Skeletal muscle cell (primary cell): ENCODE results near the gene CFAP57.

Source experiments
- DNase-seq: peaks from one replicate; pipeline ENCODE4 v3.0.0-alpha.2; 2010; ENCODE audit warnings: low read depth
- H3K4me3 ChIP-seq: 2 replicates; pipeline ENCODE4 v1.5.1; 2011; ENCODE audit warnings: low read depth, mild to moderate bottlenecking, control low read depth, low read length, moderate library complexity

The CFAP57 gene

DNA sequence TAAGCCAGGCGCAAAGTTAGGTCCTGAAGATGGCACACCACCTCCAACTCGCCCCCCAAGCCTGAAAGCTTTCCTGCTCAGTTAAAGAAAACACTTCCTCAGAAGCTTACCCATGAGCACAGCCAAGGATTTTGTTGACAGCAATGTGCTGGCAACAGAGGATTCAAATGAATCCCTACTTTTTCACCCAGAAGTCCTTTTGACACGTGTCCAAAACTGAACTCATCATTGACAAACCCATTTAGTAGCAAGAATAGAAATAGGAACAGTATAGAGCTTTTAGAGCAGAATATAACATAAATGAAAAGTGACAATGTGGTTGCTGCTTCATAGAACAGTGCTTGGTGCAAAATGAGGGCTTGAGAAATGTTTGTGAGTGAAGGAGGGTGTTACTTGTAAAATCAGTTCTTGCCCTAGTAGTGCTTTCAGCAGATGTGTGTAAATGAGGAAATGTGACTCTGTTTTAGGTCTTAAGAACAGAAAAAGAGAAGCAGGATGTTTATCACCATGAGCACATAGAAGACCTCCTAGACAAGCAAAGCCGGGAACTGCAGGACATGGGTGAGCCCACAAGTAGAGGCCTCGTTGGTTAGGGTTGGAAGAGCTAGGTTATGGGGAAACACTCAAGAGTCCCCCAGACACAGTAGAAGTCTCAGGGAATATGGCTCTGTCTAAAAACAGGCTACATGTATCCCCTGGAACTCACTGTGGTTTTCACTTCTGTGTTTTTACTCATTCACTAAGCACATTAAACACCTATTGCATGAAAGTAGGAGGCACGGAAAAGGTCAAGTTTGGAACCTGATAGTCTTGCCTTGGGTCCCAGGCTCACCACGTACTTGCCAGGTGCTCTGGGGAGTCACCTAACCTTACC, 49.0 kb downstream of the CFAP57 start:
- no peak for DNase-seq
- H3K4me3 ChIP-seq, result no peak overlapping the region

DNA sequence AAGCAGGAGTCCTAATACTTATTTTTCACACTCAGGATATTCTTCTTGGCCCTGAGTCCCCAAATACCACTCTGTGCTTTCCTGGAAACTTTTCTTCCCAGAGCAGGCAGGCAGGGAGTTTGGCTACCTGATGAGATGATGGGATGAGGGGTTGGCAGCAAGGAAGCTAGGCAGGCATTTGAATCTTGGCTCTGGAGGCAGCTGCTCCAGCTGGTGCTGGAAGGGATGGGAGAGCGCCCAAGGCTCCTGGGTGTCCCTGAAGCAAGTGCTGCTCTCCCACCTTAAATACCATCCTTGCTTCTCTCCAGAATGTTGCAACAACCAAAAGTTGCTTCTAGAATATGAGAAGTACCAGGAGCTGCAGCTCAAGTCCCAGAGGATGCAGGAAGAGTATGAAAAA, 49.7 kb downstream of the CFAP57 start:
- no peak overlapping the region for H3K4me3 ChIP-seq
- no peak for DNase-seq

DNA sequence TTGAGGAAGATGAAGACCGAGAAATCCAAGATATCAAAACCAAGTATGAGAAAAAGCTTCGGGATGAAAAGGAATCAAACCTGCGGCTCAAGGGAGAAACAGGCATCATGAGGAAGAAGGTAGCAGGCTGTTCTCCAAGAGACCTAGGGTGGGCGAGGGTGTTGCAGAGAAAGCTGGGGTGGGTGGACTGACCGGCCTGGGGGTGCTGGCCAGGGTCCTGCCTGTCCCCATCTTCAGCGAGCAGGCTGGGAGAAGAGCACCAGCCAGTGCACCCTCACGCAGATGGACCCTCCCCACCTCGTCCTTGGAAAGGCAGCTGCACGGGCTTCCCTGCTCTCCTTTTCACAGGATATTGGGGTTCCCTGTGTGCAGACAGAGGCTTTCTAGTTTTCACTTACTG, 50.7 kb downstream of the CFAP57 start:
- no peak for DNase-seq
- no peak overlapping the region for H3K4me3 ChIP-seq

DNA sequence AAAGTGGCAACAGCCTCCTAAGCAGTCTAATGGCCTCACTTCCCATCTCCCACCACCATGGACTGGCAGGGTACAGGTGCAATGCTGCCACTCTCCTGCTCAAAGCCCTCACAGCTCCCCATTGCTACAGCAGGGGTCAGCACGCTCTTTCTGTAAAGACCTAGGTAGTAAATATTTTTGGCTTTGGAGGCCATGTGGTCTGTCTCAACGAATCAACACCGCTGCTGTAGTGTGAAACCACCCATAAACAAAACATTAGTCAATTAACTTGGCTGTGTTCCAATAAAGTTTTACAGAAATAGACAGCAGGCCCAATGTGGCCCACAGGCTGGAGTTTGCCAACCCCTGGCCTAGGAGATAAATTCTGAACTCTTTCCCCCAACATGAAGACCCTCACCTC, 53.0 kb downstream of the CFAP57 start:
- no peak for DNase-seq

DNA sequence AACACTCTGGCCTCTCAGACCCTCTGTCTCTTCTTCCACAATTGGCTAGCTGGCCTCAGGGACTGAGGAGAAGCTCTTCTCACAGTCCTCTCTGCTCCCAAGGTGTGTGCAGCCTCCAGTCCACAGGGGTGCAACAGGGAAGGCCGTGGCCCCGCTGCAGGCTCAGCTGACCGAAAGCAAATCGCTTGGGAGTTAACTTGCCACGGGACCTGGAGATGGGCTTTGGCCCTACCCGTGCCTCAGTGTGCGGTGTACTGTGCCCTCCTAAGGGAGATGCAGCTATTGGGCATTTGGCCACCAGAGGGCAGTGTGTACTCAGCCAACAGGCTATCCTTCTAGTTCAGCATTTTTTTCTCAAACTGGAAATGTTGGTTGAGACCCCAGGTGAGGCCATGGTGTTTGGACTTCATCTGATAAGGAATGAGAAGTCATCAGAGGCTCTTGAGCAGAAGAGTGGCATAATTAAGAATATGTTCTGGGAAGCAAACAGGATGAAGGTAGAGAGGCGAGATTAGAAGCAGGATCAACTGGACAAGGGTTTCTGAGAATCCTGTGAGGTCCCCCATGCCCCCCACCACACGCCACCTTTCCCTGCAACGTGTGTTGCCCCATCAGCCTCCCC, 55.1 kb downstream of the CFAP57 start:
- no peak for DNase-seq
- H3K4me3 ChIP-seq, result no peak overlapping the region

More for the DNA sequence above, 53.0 kb downstream of the CFAP57 start:
- H3K4me3 ChIP-seq, result no peak overlapping the region

DNA sequence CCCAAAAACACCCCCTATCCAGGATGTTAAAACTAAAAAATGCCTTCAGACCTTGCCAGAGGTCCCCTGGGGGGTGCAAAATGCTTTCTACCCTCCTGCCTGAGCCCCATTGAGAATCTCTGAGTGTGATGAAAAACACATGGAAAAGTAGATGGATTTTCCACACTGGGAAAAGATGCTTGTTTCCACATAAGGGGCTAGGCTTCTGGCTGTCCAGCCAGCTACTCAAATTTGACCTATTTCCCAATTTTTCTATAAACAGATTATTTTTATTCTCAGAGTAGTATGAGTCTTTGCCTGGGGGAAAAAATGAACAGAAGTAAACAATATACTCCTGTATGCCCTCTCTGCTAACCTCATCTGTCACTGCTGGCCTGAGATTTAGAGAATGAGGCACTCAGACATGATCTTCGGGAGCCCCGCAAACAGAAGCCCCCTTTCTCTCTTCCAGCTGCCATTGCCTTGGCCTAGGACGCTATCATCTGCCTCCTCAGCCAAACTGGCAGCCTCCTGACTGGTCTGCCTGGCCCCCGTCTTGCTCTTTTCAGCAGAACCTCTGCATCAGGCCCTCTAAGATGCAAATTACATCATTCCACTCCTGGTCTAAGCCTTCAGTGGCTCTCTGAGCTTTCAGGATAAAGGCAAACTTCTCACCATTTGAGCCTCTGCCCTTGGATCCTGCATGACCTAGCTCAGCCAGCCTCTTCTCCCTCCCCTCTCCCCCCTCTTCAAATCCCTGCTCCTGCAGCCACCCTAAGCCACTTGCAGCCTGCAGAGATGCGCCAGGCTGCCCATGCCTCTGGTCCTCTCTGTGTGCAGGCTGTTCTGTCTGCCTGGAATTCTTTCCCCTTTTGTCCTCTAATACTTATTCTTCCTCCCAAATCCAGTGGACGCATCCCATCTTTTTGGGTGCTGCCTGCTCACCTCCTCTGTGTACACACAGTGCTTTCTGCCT, 58.0 kb downstream of the CFAP57 start:
- no peak overlapping the region for H3K4me3 ChIP-seq
- no peak for DNase-seq

DNA sequence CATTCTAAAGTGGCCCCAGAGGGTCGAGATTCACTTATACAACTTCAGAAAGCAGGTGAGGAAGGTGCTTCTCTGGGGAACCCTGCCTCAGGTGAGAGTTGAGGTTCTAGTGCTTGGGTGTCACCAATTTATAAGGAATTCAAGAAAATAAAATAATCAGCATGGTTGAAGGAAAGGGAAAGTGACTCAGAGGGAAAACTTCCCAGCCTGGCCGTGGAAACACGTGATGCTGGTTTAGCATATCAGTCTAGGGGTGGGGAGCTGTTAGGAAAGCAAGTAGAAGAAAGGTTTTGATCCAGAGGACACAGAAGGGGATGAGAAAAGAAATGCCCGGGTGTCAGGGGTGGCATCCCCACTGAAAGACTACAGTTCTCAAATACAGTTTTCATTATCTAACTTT, 59.9 kb downstream of the CFAP57 start:
- H3K4me3 ChIP-seq, result no peak overlapping the region
- DNase-seq, result peak; percentile 22

DNA sequence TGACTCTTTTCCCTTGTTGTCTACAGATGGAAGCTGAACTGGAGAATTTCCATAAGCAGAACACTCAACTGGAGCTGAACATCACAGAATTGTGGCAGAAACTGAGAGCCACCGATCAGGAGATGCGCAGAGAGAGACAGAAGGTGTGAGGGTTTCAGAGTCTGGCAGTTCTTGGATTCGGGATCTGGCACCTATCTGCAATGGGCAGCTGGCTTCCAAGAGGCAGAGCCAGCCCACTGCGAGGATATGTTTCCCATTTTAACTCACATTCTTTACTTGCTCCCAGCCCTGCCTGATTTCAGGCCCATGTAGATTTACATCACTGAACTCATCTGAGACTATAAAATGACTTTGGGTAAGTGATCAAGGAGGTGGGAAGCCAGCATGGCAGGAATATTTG, 60.4 kb downstream of the CFAP57 start:
- no peak for DNase-seq
- no peak overlapping the region for H3K4me3 ChIP-seq

DNA sequence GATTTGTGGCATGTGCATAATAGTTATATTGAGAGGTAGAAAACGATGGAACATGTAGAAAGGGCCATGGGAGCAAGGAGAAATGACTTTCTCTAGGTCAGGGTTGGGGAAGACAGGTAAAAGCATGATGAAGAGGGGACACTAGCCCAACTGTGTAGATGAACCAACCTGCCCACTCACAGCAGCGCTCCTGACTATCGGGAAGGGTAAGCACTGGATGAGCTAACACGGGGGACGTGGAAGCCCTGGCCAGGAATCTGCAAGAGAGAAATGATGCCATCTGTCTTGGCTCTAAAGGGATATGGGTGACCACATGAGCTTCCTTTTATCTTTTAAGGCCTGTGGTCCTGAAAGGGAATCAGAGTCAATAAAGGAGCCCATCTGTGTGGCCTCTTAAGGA, 61.5 kb downstream of the CFAP57 start:
- no peak overlapping the region for H3K4me3 ChIP-seq
- DNase-seq, result no peak

DNA sequence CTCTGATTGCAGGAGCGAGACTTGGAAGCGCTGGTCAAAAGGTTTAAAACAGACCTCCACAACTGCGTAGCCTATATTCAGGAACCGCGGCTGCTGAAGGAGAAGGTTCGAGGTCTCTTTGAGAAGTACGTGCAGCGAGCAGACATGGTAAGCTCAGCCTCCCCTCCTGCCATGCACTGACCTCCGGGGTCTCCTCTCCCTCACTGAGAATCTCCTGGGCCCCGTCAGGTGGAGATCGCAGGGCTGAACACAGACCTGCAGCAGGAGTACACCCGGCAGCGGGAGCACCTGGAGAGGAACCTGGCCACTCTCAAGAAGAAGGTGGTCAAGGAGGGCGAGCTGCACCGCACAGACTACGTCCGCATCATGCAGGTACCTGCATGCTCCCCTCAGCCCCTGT, 62.1 kb downstream of the CFAP57 start:
- no peak for DNase-seq

DNA sequence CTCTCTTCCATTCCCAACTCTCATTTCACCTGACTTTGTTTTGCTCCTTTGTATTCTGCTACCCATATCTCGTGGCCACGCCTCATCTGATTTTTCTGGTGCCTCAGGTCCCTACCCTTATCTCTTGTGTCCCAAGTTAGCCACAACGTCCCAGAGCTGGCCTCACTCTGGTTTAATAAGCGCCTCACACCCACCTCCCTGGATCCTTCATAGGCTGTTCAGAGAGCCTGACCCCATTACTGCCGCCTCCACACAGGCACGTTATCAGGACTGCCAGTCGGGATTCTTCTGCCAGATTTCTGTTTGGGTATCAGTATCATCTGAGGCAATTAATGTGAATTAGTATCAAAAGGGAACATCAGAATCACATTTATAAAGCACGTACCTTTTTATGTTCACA, 62.9 kb downstream of the CFAP57 start:
- no peak for DNase-seq
- H3K4me3 ChIP-seq, result no peak overlapping the region

More for the DNA sequence above, 62.1 kb downstream of the CFAP57 start:
- H3K4me3 ChIP-seq, result no peak overlapping the region

DNA sequence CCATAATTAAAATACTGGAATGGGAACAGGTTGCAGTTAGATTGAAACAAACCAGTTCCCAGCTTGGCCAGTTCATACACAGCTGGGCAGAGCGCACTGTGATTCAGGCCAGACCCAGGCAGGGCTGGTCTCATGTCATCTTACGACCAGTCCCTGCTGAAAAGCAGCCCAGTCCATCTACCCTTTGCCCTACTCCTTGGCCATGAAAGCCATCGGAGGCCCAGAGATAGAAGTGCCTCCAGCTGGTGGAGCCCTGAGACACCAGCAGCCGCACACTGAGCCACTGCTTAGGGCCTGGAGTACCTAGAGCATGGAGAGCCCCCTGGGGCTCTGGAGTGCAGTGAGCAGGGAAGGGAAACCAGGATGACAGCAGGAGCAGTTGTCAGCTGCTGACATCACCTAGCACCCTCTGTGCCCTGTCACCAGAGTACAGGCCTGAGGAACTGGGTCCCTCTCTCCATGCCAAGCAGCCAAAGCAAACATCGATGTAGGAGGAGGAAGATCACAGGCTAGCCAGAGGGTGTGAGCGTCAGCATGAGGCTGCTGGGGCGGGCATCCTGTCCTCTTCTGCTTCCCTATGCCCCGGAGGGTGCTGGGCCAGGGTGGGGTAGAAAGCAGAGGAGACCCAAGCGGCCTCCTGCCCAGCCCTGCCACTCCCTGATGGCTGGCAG, 63.5 kb downstream of the CFAP57 start:
- DNase-seq, result no peak
- H3K4me3 ChIP-seq, result no peak overlapping the region

DNA sequence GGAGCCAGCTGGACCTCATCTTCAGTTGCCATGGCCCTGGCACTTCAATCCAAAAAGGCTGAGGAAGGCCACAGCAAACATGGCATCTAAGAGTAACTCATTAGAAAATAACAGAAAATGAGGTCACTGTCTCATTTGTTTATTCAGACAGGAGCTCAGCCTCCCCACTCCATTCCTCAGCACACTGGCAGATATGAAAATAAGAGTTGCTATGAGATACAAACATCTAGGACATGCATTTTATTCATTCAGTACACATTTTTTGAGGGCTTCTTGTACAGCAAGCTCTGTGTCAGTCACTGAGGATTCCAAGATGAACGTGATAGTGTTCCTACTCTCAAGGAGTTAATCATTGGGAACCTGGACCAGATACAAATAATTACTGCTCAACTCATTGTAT, 65.0 kb downstream of the CFAP57 start:
- H3K4me3 ChIP-seq, result no peak overlapping the region
- DNase-seq, result no peak

DNA sequence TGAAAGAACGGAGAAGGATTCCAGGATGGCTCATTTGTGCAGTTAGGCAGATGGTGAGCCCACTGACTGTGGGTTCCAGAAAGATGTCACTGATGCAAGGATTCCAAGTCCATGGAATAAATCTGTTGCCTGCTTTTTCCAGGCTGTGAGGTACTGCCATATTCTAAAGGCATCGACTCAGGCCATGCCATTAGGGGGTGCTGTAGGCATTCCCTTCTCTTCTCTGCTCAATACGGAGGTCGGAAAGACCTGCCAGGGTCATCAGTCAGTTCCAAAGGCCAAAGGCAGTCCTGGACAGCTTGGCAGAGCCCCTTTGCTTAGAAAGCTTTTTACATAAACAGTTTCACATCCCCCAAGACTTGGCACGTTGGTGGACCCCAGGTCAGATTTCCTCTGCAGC, 66.0 kb downstream of the CFAP57 start:
- DNase-seq, result peak; percentile 10

DNA sequence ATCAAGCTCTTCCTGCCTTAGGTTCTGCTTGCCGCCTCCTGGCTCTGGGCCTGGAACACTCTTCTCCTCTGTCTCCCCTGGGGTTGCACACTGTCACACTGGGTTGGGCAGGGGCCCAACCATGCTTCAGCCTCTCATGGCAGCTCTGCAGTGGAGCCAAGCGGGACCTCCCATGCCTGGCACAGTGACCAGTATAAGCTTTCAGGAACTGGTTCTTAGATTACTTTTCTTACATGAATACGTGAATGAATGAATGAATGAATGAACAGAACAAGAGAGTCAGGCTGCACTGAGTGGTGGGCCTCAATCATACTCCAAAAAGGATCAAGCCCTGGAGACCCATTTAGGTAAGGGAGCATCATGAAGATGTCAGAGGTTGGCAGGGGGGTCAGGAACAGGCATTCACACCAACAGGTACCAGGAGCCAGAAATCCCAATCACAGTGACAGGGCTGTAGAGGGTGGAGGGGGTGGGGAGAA, 66.9 kb downstream of the CFAP57 start:
- no peak for DNase-seq
- H3K4me3 ChIP-seq, result no peak overlapping the region

More for the DNA sequence above, 66.0 kb downstream of the CFAP57 start:
- H3K4me3 ChIP-seq, result no peak overlapping the region

DNA sequence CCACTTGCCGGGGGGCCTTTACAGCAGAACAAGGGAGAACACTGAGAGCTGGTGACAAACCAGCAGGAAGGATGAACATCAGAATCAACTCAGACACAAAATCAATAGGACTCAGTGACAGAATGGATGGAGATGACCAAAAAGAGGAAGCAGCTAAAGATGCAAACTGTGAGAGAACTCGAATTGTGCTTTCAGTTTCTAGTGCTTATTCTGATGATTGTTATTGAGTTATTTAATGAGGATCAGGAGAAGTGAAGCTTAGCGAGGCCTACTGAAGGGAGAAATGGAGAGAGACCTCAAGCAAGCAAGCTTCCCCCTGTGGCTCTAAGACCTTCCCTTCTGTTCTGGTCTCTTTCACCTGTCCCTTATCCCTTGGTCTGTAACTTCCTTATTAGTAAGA, 67.4 kb downstream of the CFAP57 start:
- no peak overlapping the region for H3K4me3 ChIP-seq
- DNase-seq, result no peak

DNA sequence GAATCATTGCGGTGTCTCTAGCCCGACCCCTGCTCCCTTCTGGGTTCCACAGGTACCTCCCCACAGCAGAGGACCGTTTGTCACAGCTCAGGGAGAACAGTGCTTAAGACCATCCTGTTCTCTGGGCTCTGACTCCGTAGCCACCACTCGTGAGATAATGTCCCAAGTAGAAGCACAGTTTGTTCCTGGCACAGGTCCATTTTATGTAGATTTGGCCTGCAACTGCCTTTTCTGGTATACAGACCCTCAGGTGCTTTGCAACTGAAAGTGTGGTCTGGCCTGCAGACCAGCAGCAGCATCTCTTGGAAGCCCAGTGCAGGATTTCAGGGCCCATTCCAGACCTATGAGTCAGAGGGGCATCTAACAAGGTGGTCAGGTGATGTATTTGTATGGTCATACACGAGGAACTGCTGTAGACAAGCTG, 69.3 kb downstream of the CFAP57 start:
- H3K4me3 ChIP-seq, result no peak overlapping the region
- DNase-seq, result no peak

DNA sequence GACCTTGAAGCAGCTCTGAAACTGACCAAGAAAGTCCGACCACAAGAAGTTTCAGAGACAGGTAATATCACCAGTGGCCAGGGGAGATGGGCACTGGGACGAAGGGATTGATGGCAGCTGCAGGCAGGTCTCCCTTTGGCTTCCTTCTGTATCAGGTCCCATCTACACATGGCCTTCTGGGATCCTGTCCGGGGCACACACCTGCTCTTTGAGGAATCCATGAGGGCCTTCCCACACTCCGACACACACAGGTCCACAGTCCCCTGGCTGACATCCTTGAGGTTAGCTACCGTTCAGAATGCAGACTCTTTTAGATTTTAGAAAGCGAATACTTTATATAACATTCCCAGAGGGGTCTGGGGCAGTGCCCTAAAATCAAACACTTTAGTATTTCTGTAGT, 71.2 kb downstream of the CFAP57 start:
- no peak for DNase-seq
- H3K4me3 ChIP-seq, result no peak overlapping the region

DNA sequence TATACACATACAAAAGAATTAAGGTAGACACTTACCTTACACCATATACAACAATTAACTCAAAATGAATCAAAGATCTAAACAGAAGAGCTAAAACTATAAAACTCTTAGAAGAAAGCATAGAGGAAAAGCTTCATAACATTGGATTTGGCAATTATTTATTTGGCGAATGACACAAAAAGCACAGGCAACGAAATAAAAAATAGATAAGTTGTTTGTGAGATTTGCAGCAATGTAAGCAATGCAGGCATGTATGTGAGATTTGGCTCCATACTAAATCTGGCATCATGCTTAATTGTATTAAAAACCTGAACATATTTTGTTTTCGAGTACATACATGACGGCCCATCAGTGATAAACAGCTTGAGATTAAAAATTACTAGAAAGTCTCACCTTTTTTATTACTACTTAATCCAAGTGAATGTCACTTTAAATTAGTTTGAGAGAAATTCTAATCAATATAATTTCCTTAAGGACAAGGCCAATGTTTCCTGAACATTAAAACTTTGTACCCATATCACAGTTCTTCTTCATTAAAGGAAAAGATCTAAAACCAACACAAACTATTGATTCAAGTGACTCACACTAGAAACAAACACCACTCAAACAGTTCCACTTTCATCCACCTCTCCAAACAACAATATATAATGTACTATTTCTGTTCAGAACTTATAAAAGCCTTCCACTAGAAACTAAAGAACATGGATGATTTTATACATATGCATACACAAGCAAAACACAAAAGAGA, 74.5 kb downstream of the CFAP57 start:
- H3K4me3 ChIP-seq, result no peak overlapping the region
- no peak for DNase-seq
